Measurements from ENCODE around the gene ATP6AP1.

DNA sequence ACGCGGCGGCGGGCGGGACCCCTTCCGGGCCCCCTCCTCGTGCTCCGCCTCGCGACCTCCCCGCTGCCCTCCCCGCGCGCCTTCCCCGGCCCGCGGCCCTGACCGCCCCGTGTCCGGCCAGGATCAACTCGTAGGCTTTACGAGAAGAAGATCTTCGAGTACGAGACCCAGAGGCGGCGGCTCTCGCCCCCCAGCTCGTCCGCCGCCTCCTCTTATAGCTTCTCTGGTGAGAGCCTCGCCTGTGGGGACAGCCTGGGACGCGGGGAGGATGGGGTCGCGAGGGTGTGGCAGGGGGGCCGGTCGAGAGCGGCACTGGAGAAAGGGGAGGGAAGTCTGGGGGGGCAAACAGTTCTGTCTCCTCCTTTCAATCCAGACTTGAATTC is 48.9 kb upstream of the ATP6AP1 start:
- TF ChIP-seq, protein P1, sequence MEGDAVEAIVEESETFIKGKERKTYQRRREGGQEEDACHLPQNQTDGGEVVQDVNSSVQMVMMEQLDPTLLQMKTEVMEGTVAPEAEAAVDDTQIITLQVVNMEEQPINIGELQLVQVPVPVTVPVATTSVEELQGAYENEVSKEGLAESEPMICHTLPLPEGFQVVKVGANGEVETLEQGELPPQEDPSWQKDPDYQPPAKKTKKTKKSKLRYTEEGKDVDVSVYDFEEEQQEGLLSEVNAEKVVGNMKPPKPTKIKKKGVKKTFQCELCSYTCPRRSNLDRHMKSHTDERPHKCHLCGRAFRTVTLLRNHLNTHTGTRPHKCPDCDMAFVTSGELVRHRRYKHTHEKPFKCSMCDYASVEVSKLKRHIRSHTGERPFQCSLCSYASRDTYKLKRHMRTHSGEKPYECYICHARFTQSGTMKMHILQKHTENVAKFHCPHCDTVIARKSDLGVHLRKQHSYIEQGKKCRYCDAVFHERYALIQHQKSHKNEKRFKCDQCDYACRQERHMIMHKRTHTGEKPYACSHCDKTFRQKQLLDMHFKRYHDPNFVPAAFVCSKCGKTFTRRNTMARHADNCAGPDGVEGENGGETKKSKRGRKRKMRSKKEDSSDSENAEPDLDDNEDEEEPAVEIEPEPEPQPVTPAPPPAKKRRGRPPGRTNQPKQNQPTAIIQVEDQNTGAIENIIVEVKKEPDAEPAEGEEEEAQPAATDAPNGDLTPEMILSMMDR (IDR thresholded peaks at IDR 0.05): no peak
- TF ChIP-seq POLR2A (IDR thresholded peaks at IDR 0.05) (no peak), EP300 (IDR thresholded peaks at IDR 0.05) (no peak), POLR2AphosphoS5 (IDR thresholded peaks at IDR 0.05) (no peak)

All from upper lobe of left lung (tissue), 4 donors.